Activated CD4-positive, alpha-beta T cell treated with anti-CD3 and anti-CD28 coated beads for 48 hours (primary cell): ENCODE measurements around the gene TXLNA.

Experiments used
- DNase-seq: peaks from one replicate; pipeline ENCODE4 v3.0.0-alpha.2; 2020

Gene TXLNA

DNA sequence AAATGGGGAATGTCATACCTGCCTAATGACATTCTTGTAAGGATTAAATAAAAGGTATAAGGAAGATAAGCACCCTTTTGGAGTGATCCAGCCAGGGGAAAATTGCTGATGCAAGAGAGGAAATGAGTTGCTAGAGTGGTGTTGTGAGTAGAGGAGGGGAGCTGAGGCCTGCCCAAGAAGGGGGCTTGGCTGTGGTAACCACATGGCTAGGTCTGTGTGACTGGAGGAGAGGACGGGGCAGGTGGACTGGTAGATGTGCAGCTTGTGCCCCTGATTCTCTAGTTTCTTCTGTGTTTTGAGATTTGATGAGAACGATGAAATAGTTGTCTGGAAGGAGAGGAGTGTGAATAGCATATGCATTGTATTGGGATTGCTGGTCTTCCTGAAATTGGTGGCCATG is 6.6 kb downstream of the TXLNA start:
- DNase-seq: no peak

DNA sequence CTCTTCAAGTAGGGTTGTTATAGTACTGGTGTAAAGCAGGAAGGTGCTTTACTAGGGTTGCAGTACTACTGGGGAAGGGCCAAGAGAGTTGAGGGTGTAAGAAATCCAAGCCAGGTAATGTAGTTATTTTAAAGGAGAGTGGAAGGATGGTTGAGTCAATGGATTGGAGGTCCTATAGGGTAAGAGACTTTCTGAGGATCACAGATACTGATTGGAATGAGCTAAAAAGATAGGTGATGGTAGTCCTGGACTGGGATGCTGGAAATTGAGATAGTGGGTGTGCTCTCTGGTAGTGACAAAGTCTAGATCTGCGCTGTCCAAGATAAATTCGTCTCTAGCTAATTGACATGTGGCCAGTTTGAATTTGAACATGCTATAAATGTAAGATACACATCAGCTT is 7.0 kb downstream of the TXLNA start:
- no peak for DNase-seq

DNA sequence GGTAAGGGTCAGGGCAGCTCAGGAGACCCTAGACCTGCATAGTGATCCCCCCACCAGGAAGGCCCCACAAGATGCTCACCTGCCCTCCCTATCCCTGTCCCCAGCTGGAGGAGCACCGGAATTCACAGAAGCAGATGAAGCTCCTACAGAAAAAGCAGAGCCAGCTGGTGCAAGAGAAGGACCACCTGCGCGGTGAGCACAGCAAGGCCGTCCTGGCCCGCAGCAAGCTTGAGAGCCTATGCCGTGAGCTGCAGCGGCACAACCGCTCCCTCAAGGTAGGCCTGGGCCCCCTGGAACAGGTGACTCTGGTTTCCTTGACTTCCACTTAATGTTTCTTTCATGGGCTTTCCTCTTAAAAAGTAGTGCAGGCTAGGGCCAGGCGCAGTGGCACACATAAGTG is 8.4 kb downstream of the TXLNA start:
- no peak for DNase-seq

DNA sequence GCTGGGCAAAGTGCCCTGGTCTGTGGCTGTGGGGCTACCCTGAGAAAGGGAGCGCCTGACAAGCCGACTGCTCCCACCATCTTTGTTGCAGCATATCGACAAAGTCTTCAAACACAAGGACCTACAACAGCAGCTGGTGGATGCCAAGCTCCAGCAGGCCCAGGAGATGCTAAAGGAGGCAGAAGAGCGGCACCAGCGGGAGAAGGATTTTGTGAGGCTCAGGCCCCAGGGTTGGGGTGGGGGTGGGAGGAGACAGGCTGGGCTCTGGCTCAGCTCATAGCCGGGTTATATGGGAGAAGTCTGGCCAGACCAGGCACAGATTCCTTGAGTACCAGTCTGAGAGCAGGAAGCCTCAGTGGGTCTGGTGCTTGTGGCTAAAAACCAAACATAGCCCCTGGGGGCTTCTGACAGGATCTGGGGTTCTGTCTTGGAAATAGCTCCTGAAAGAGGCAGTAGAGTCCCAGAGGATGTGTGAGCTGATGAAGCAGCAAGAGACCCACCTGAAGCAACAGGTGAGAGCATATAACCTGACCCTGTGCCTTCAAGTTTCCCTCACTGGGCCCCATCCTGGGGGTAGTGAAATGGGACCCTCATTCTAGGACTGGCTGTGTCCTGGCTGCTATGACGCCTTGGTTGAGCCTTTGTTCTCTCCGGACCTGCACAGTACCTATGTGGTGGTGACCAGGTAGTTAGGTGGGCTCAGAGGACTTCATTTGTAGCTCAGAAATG is 12.9 kb downstream of the TXLNA start:
- DNase-seq: no peak

DNA sequence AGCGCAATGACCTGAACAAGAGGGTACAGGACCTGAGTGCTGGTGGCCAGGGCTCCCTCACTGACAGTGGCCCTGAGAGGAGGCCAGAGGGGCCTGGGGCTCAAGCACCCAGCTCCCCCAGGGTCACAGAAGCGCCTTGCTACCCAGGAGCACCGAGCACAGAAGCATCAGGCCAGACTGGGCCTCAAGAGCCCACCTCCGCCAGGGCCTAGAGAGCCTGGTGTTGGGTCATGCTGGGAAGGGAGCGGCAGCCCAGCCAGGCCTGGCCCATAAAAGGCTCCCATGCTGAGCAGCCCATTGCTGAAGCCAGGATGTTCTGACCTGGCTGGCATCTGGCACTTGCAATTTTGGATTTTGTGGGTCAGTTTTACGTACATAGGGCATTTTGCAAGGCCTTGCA is 15.5 kb downstream of the TXLNA start:
- DNase-seq: no peak

DNA sequence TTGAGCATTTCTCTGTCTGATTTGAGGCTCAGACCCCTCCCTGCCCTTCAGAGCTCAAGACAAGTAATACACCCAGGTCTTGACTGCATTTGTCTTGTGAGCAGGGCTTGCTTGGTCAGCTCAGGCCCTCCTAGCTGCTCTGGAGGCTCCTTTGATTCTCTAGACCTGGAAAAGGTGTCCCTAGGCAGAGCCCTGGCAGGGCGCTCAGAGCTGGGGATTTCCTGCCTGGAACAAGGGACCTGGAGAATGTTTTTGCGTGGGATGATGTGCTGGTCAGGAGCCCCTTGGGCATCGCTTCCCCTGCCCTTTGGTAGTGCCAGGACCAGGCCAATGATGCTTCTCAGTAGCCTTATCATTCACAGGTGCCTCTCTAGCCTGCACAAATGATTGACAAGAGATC is 16.1 kb downstream of the TXLNA start:
- DNase-seq: no peak

DNA sequence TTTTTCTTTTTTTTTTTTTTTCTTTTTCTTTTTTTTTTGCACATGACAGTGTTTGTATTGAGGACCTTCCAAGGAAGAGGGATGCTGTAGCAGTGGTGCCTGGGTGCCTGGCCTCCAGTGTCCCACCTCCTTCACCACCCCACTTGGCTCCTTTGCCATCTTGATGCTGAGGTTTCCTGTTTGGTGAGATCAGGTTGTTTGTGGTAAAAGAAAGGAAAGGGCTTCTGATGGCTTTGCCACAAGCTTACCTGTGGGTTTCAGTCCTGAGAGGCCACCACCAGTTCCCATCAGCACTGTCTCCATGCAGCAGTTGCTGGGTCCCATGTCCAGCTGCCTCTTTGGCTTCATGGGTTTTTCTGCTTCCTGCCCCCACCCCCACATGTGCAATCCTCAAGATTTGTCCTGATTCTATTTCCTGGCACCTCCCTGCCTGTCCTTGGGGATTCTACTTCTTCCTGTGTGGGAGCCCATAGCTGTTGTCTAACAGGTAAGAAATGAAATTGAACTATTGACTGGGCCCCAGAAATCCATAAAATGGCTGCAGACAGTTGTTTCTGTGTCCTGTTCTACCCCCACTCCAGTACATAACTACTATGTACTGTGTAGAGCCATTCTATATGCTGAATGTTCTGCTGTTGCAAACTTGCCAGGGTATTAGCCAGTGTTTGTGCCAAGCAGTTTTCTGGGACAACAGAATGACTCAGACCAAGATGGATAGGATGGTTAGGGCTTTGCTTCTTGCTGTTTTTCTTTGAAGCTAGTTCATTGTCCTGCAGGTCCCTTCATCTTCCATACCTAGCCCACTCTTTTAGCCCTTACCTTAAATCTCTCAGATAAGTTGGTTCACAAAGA is 16.7 kb downstream of the TXLNA start:
- no peak for DNase-seq

DNA sequence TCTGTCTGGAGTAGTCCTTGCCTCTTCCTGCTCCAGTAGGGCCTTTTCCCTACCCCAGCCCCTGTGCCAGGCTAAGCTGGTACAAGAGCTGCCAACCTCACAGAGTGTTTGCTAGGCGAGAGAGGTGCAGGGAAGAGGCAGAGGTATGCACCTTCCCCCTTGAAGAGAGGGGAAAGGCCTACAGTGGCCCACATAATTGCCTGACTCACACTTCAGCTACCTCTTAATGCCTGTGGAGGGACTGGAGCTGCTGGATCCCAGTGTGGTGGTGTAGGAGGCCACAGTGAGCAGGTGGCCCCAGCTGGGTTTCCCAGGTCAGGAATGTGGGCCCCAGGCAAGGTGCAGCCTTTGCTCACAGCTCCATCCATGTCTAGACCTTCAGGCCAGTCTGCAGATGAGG is 17.6 kb downstream of the TXLNA start:
- no peak for DNase-seq

DNA sequence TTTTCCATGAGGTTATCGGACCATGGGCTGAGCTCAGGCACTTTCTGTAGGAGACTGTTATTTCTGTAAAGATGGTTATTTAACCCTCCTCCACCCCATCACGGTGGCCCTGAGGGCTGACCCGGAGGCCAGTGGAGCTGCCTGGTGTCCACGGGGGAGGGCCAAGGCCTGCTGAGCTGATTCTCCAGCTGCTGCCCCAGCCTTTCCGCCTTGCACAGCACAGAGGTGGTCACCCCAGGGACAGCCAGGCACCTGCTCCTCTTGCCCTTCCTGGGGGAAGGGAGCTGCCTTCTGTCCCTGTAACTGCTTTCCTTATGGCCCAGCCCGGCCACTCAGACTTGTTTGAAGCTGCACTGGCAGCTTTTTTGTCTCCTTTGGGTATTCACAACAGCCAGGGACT is 18.4 kb downstream of the TXLNA start:
- no peak for DNase-seq

DNA sequence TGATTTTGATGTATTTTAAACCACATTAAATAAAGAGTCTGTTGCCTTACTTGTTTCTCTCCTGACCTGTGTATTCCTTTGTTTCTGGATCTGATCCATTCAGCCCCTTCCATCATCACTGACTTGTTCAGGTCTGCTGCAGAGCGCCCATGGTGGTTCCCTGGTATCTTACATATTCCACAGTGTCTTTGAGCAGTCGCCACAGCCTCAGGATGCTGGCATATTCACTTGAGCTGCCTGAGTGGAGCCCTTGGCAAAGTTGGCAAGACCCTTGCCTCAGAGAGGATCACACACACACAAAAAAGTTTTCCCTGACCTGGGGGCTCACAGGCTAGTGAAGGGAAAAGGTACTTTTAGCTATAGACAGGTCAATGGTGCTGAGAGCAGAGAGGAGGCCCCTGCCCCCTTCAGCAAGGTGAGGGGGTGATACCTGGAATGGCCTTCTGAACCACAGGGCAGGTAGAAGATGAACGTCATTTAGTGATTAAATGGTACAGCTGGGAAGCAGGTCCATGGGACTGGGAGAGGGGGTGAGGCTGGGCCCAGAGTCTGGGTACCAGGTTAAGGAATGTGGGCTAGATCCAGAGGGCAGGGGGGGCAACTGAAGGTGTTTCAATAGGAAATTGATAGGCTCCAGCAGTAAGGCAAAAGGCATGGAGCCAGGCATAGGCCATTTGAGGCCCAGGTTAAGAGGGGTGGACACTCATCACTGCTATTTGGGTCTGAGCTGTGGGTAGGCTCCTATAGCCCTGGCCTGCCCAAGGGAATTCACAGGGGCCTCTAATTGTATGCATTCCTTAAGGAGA is 19.0 kb downstream of the TXLNA start:
- DNase-seq: no peak

DNA sequence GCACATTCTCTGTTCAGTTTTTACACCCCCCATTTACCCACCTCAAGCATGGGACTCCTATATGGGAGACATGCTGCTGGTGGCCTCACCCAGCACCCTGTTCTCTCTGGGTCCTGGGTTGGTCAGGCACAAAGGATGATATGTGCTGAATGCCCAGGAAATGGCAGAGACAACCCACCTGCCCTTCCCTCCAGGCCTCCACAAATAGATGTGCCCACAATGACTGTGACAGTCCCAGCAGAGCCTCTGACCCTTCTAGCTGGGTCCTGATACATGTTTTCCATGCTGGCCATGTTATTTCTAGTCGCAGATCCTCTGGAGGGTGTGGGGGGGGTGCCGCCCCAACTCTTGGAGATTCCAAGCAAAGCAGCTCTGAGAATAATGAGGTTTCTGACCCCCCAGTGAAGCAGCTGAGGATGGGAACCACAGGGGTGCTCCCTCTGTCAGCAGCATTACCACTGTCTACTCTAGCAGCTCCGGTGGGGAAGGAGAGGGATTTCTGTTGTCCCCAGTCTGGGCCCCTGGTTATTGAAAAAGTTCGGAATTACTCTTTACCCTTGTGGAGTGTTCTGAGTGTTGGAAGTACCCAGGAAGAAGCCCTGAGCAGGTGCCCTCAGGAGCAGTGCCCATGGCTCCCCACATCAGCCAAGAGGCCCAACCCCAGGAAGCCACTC is 19.7 kb downstream of the TXLNA start:
- DNase-seq: no peak

DNA sequence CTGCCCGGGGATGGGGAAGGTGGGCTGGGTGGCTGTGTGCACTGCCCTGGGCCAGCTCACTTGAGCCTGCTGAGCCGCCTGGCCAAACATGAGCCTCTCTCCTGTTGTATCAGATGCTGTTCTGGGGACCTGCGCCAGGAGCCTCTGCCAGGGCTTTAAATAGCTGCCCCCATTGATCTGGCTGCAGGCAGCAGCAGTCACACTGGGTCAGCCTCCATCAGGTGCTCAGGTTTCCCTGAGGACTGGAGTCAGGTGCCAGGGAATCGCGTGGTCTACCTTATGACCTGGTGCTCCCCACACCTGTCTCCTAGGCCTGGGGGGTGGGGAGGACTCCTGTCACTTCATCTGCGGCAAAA is 20.2 kb downstream of the TXLNA start:
- no peak for DNase-seq

DNA sequence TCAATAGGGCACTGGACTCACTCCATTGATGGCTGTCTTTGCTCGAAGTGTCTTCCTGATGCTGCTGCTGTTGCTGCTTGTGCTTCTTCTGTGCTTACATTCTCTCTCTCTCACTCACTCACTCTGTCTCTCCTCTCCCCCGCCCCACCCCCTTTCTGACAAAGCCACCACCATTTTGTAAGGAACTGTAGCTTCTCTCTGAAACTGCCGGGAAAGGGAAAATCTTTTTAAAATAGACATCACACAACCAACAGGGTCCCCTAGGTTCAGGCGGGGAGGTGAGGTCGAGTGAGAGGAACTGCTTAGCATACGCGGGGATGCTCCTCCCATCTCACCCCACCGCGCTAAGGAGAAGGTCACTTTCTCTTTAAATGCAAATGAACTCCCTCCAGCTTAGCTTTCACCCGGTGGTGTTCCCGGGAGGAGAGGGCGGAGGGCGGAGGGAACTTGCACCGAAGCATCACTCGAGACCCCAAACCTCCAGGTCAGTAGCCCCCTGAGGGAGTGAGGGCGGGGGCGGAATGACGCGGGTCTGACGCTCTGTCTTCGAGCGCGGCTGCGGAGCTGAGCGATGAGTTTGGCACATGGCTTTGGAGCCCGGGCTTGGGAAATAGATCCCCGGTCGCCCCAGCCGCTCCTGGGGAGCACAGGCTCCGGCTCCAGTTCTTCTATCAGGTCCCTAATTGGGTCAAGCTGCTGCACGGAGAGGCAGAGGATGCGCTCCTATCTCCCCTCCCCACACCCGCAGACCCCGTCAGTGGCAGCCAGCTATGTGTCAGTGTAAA is 20.9 kb downstream of the TXLNA start, which contains the start of gene CCDC28B:
Gene CCDC28B (plus strand): TSS at position 370 of the 785 bp plus-strand sequence. CDS start 1,341 bp downstream, outside the sequence.
- peak; percentile 59 for DNase-seq

DNA sequence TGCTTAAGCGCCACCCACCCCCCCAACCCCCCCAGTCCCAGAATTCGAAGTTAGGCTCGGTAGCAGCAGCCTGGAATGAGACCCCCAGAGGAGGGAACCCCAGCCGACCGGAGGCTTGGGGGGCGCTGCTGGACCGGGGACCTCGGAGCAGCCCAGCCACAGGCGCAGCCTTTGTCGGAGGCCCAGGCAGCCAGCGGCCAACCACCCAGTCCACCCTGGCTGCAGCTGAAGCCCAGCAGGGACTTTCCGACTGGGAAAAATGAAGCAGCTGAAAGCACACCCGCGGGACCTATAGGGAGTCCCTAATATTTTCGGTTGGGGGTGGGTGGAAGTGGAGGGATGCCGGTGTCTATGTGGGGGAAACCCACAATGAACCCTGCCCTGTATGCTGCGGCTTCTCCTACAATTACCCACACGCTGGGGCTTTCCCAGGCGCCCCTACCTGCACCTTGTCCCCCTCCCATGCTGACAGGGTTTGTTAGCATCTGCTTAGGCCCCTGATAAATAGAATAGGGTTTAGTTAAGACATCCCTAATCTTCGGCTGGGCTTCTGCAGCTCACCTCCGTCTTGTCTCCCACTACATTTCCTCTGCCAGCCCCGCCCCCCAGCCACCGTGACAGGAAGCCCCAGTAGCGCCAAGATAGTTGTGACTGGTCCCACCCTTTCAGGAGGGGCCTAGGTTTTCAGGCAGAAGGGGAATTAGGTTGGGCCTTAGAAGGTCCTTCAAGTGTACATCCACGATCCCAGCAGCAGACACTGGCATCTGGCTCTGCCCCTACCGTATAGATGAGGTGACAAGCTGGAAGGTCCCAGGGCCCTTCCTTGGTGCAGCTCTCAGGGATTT is 21.8 kb downstream of the TXLNA start:
- peak; percentile 84 for DNase-seq

DNA sequence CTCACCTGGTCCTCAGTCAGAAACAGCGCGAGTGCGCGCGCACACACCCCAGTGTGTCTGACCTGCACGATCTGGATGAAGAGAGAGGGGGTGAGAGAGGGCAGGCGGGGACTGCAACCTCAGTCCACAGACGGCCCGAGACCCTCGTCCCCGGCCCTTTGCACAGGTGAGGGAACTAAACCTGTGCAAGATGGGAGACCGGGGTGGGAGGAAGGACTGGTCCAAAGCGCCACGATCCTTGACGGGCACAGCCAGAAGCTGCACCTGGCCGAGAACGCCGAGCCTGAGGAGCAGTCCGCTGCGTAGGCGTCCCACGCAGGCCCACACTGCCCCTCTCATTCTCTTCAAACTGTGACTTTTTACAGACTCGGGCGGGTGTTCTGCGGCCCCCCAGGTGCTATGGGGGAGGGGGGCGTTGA is 25.5 kb downstream of the TXLNA start:
- no peak for DNase-seq

DNA sequence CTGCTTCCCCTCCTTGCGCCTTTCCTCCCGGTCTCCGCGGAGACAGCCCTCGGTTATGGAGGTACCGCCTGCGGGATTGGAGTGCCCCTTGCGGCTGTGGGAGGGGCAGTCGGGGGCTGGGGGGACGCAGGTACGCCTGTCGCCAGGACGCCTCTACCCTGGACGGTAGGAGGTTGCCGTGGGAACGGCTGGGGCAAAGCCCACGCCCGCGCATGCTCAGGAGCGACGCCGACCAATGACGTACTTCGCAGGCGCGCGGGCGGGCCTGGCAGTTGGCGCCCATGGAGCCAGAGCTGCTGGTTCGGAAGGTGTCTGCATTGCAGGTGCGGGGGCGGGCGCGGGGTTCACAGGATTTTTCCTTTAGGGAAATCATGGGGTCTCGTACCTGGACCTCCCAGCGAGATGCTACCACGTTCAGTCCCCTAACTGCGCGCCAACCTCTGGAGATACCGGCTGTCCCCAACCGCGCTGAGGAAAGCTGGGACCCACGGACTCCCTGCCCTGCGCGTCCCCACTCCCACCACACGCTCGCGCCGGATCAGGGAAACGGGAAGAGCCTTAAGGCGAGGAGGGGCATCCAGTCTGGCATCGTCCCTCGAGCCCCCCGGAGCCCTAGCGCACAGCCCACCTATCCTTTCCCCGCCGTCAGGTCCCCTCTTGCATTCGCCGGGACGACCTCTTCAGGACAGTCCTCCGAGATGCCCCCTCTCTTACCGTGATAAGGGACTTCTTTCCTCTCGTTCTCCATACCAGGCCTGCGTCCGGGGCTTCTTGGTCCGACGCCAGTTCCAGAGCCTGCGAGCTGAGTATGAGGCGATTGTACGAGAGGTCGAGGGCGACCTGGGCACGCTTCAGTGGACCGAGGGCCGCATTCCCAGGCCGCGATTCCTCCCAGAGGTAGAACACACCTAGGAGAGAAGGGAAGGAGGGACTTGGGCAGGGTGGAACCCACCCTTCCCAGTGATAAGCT is 26.2 kb downstream of the TXLNA start, which contains the start of gene IQCC:
Gene IQCC (plus strand): TSS at position 271 of the 970 bp plus-strand sequence. CDS start 11 bp downstream, at position 282.
- DNase-seq: peak; percentile 91

DNA sequence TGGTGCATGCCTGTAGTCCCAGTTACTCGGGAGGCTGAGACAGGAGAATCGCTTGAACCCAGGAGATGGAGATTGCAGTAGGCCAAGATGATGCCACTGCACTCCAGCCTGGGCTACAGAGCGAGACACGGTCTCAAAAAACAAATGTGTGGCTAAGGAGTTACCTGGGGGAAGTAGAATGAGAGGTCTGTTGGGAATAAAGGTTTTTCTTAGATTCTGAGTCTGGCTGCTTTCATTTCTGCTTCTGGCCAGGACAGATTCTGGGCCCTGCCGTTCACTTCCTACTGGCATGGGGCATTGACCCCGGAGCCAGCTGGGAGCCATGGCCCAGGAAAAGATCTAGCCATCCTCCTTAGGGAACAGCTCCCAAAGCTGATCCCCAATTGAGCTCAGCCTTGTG is 29.0 kb downstream of the TXLNA start:
- DNase-seq: no peak

DNA sequence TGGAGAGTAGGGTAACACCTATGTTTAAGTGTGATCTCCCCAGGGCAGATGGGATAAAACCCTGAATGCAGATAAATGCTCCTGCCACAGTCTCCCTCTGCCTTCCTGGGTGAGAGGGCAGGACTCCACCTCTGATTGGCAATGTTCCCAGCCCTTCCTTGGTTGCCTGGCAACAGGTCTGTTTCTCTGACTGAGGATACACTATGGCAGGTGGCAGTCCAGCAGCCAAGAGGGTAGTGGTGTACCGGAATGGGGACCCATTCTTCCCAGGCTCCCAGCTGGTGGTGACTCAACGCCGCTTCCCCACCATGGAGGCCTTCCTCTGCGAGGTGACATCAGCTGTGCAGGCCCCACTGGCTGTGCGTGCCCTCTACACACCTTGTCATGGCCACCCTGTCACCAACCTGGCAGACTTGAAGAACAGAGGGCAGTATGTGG is 29.4 kb downstream of the TXLNA start, which contains the start of gene DCDC2B:
Gene DCDC2B (plus strand): TSS at position 199 of the 438 bp plus-strand sequence. CDS start 5 bp downstream, at position 204.
- no peak for DNase-seq
